PFSK-1 (cell line): ENCODE data around the gene FAM53A.

Experiments
- FOXP2 ChIP-seq: optimal IDR thresholded peaks from 2 replicates; pipeline ENCODE3; 2011; ENCODE audit warnings: borderline replicate concordance, control low read depth, inconsistent platforms; ENCODE audit not compliant: insufficient read depth; ENCODE audit errors: extremely low read length, extremely low read depth
- POLR2AphosphoS5 ChIP-seq: IDR thresholded peaks from 2 replicates; pipeline ENCODE4 v1.6.1; 2012; ENCODE audit warnings: low read depth, mild to moderate bottlenecking, control low read depth, low read length, moderate library complexity
- REST ChIP-seq, 2 experiments: IDR thresholded peaks; 2 replicates each; pipeline versions ENCODE4 v1.6.1 to v1.8.0; 2011 to 2012; ENCODE audit warnings: low read depth in 2 of 2, low read length in 2 of 2, control low read depth in 1 of 2, inconsistent platforms in 1 of 2, mild to moderate bottlenecking in 1 of 2, moderate library complexity in 1 of 2; ENCODE audit not compliant: insufficient read depth in 1 of 2
- SIN3A ChIP-seq: IDR thresholded peaks from 2 replicates; pipeline ENCODE4 v1.6.1; 2012; ENCODE audit warnings: mild to moderate bottlenecking, low read length, moderate library complexity, borderline replicate concordance; ENCODE audit not compliant: insufficient read depth
- TAF1 ChIP-seq: IDR thresholded peaks from 2 replicates; pipeline ENCODE4 v1.6.1; 2012; ENCODE audit warnings: low read length, control low read depth, borderline replicate concordance; ENCODE audit not compliant: insufficient read depth

Gene FAM53A

GRCh38 chr4:1674682-1675081 lies 9.4 kb downstream of the FAM53A start:
- TF ChIP-seq SIN3A: no peak
- TF ChIP-seq REST (IDR thresholded peaks at IDR 0.05; ENCODE audit: insufficient read depth in 1 of 2, low read depth in 2 of 2, low read length in 2 of 2): no peak
- no peak for TF ChIP-seq POLR2AphosphoS5
- no peak for TF ChIP-seq TAF1
- TF ChIP-seq FOXP2: no peak

- TF ChIP-seq FOXP2: no peak
- TF ChIP-seq POLR2AphosphoS5: no peak
- TF ChIP-seq TAF1: no peak
- no peak for TF ChIP-seq REST (IDR thresholded peaks at IDR 0.05; ENCODE audit: insufficient read depth in 1 of 2, low read depth in 2 of 2, low read length in 2 of 2)
- TF ChIP-seq SIN3A: no peak
Observed at GRCh38 chr4:1673671-1674070, 10.4 kb downstream of the FAM53A start.

GRCh38 chr4:1670279-1670678 lies 13.8 kb downstream of the FAM53A start:
- TF ChIP-seq REST (IDR thresholded peaks at IDR 0.05; ENCODE audit: insufficient read depth in 1 of 2, low read depth in 2 of 2, low read length in 2 of 2) (no peak), FOXP2 (no peak), POLR2AphosphoS5 (no peak), TAF1 (no peak), SIN3A (no peak)

GRCh38 chr4:1669850-1670249 lies 14.3 kb downstream of the FAM53A start:
- TF ChIP-seq FOXP2: no peak
- no peak for TF ChIP-seq REST (IDR thresholded peaks at IDR 0.05; ENCODE audit: insufficient read depth in 1 of 2, low read depth in 2 of 2, low read length in 2 of 2)
- TF ChIP-seq SIN3A: no peak
- TF ChIP-seq POLR2AphosphoS5: no peak

- TF ChIP-seq TAF1: no peak
- TF ChIP-seq FOXP2: no peak
- no peak for TF ChIP-seq SIN3A
- TF ChIP-seq POLR2AphosphoS5: no peak
Observed at GRCh38 chr4:1669270-1669669, 14.8 kb downstream of the FAM53A start.

GRCh38 chr4:1668488-1668840 lies 15.6 kb downstream of the FAM53A start:
- TF ChIP-seq POLR2AphosphoS5 (no peak), TAF1 (no peak), FOXP2 (no peak), REST (IDR thresholded peaks at IDR 0.05; ENCODE audit: insufficient read depth in 1 of 2, low read depth in 2 of 2, low read length in 2 of 2) (no peak), SIN3A (no peak)
